ES-I3 (cell line): Measurements from ENCODE around the gene ZDHHC24.

Experiments
- H3K36me3 ChIP-seq: 2 replicates; pipeline ENCODE4 v1.6.1; 2013; ENCODE audit warnings: mild to moderate bottlenecking, low read length, control low read depth, moderate library complexity; ENCODE audit not compliant: insufficient read depth
- H3K4me1 ChIP-seq: 2 replicates; pipeline ENCODE4 v1.6.1; 2013; ENCODE audit warnings: mild to moderate bottlenecking, control low read depth, low read length; ENCODE audit not compliant: insufficient read depth
- H3K9ac ChIP-seq: 2 replicates; pipeline ENCODE4 v1.6.1; 2013; ENCODE audit warnings: low read depth, mild to moderate bottlenecking, low read length, moderate library complexity
- H3K9me3 ChIP-seq: 2 replicates; pipeline ENCODE4 v1.6.1; 2013; ENCODE audit warnings: mild to moderate bottlenecking, low read length, moderate library complexity; ENCODE audit not compliant: control insufficient read depth, insufficient read depth

Gene ZDHHC24

DNA sequence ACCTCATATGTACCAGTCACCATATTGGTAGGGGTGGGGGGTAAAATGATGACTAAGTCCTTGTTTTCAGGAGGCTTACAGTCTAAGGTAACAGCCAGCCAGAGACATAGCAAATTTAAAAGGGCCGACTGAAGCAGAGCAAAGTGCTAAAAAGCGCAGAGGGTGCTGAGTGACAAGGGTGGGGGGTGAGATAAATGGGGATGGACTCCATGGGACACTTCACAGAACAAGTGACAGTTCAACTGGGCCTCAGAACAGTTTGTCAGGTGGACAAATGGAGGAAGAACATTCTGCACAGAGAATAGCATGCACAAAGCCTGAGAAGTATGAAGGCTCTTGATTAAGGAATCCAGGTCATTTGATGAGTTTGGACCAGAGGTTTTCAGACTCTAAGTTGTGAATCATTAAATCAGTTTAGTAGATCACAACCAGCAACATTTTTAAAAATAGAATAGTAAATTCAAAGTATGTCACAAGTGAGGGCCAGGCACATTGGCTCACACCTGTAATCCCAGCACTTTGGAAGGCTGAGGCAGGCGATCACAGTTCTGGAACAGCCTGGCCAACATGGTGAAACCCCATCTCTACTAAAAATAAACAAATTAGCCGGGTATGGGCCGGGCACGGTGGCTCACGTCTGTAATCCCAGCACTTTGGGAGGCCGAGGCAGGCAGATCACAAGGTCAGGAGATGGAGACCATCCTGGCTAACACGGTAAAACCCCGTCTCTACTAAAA, 21.4 kb downstream of the ZDHHC24 start:
- Histone ChIP-seq H3K4me1 (no peaks in the 10 kb centered on the region), H3K9me3 (no peaks in the 10 kb centered on the region), H3K36me3 (peaks cover 8% of the 10 kb centered on the region), H3K9ac (no peak overlapping the region)

DNA sequence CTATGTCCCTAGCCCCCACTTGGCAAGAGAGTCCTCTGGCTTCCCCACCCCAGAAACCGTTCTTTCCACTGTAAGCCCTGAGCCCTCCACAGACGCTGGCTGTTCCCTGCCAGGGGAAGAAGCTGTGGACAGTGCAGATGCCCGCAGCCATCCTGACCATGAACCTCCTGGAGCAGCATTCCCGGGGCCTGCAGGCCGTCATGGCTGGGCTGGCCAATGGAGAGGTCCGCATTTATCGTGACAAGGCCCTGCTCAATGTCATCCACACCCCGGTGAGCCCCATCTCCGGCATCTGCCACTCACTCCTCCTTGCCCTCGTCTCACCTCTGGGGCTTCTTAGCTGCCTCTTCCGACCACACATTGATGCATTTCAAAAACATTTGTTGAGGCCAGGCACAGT, 22.2 kb downstream of the ZDHHC24 start:
- Histone ChIP-seq H3K9ac (no peak overlapping the region), H3K36me3 (peaks cover 8% of the 10 kb centered on the region), H3K4me1 (no peaks in the 10 kb centered on the region), H3K9me3 (no peaks in the 10 kb centered on the region)

DNA sequence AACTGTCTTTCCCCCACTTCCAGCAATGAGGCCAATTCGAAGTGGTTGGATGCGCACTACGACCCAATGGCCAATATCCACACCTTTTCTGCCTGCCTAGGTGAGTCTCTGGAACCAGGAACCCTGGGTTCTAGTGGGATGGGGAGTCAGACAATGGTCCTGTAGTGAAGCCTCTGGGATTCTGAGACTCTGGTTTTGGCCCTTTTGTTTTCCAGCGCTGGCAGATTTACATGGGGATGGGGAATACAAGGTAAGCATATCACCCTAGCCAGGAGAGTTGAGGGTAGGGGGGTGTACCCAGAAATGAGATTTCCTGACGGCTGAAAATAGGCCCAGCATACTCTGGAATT, 34.9 kb downstream of the ZDHHC24 start:
- H3K9ac ChIP-seq = peak overlapping the region; percentile 88
- H3K9me3 ChIP-seq = no peaks in the 10 kb centered on the region
- H3K36me3 ChIP-seq = peaks cover 4% of the 10 kb centered on the region; the same call in 1 of the 2 replicates
- H3K4me1 ChIP-seq = no peaks in the 10 kb centered on the region

DNA sequence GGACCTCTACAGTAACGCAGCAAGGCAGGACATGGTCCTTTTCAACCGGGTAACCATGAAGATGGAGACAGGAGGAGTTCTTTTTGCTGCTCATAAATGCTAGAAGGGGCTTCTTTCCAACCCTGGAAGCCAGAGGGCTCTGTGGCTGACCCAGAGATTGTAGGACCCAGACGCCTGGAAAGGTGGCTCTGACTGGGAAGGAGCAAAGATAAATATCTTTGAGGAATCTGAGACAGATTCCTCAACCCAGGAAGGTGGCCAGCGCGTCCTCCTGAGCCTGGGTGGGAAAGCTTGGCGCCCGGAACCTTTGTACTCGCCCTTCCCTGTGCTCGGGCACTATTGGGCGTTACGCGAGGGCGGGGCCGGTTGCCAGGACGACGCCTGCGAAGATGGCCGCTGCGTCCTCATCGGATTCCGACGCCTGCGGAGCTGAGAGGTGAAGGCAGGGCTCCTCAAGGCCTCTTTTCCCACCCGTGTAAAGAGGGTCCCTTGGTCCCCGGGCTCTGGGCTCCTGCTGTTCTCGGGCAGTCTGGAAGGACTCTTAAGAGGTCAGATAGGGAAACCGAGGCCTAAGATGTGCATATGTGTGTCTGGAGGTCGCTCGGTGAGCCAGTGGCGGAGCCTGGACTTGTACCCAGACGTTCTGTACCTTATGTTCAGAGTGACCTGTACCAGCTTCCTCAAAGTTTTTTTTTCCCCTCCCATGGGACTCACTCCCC, 35.4 kb downstream of the ZDHHC24 start, which contains the start of gene BBS1:
Gene BBS1 (plus strand): TSS at position 365 of the 719 bp plus-strand sequence. CDS start 25 bp downstream, at position 390.
- Histone ChIP-seq H3K4me1 (no peaks in the 10 kb centered on the region), H3K9ac (peak within 1 kb of the TSS; percentile 88), H3K36me3 (peaks cover 4% of the 10 kb centered on the region; the same call in 1 of the 2 replicates), H3K9me3 (no peaks in the 10 kb centered on the region)

DNA sequence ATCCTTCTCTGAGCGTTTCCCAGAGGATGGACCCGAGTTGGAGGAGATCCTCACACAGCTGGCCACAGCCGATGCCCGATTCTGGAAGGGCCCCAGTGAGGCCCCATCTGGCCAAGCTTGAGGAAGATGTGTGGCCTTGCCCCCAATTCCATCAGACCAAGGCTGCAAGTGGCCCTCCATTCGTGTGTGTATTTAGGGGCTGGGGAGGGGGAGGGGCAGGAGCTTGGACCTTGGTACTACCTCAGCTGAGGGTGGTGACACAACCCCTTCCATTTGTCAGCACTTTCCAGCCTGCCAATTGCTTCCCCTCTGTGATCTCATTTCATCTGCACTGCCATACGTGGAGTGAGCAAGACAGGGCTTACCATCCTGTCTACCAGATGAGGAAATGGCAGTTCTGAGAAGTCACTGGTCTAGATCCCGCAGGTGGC, 36.7 kb downstream of the ZDHHC24 start:
- Histone ChIP-seq H3K9ac (no peak overlapping the region), H3K9me3 (no peaks in the 10 kb centered on the region), H3K36me3 (peaks cover 4% of the 10 kb centered on the region; the same call in 1 of the 2 replicates), H3K4me1 (no peaks in the 10 kb centered on the region)

DNA sequence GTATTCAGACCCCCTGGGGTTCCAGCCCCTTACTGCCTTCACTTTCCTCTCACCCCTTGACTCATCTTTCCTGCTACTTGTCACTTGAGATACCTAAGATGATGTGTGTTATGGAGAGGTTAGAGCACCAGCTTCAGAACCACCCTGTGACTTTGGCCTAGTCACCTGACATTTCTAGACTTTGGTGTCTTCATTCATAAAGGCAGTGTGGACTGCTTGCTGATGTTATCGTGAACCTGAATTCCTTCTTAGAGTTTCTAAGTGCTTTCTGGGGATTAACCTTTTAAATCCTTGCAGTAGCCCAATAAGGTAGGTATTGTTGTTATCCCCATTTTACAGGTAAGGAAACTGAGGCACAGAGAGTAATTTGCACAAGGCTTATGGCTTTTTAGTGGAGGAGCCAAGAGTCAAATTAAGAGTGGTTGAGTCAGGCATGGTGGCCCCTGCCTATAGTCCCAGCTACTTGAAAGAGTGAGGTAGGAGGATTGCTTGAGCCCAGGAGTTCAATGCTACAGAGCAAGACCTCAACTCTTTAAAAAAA, 40.5 kb downstream of the ZDHHC24 start:
- Histone ChIP-seq H3K9ac (no peak overlapping the region), H3K4me1 (no peaks in the 10 kb centered on the region), H3K36me3 (no peaks in the 10 kb centered on the region; the same call in 1 of the 2 replicates), H3K9me3 (no peaks in the 10 kb centered on the region)

DNA sequence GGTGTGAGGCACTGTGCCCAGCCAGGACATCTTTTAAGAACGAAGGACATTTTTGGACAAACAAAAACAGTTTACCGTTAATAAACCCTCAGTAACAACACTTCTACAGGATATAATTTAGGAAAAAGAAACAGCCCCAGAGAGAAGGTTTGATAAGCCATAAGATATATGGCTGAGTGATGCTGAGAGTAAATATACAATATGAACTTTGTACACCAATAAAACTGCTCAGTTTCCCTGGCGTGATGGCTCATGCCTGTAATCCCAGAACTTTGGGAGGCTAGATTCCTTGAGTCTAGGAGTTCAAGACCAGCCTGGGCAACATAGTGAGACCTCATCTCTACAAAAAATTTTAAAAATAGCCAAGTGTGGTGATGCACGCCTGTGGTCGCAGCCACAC, 47.3 kb downstream of the ZDHHC24 start:
- Histone ChIP-seq H3K4me1 (no peaks in the 10 kb centered on the region; the same call in 1 of the 2 replicates), H3K9ac (no peak overlapping the region), H3K36me3 (no peaks in the 10 kb centered on the region), H3K9me3 (no peaks in the 10 kb centered on the region)

DNA sequence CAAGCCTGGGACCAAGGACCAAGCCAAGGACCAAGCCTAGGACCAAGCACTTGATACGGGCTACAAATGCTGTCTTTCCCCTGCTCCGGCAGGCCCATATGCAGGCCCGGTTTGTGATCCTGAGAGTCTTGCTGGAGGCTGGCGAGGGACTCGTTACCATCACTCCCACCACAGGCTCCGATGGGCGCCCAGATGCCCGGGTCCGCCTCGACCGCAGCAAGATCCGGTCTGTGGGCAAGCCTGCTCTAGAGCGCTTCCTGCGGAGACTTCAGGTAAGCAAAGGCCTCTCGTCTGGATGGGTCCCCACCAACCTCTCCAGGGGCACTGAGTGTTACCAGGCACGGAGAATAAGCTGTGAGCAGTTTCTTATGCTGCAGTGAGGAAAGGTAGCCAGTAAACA, 48.6 kb downstream of the ZDHHC24 start:
- no peaks in the 10 kb centered on the region for H3K9me3 ChIP-seq
- H3K4me1 ChIP-seq = no peaks in the 10 kb centered on the region; the same call in 1 of the 2 replicates
- H3K36me3 ChIP-seq = no peaks in the 10 kb centered on the region; the same call in 1 of the 2 replicates
- no peak overlapping the region for H3K9ac ChIP-seq

DNA sequence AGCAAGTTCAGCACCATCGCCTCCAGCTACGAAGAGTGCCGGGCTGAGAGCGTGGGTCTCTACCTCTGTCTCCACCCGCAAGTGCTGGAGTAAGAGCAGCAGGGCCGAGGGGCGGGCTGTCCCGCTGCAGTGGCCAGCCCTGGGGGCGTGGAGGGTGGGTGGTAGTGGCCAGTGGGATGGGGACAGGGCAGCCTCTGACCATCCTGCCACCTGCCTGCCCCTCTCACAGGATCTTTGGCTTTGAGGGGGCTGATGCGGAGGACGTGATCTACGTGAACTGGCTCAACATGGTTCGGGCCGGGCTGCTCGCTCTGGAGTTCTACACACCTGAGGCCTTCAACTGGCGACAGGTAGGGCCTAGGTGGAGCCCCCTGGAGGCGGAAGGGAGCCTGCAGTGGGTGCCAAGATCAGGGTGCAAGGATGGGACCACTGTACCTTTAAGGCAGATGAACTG, 50.4 kb downstream of the ZDHHC24 start:
- Histone ChIP-seq H3K9me3 (no peaks in the 10 kb centered on the region), H3K4me1 (peaks cover 4% of the 10 kb centered on the region; the same call in 1 of the 2 replicates), H3K36me3 (no peaks in the 10 kb centered on the region; the same call in 1 of the 2 replicates), H3K9ac (no peak overlapping the region)

DNA sequence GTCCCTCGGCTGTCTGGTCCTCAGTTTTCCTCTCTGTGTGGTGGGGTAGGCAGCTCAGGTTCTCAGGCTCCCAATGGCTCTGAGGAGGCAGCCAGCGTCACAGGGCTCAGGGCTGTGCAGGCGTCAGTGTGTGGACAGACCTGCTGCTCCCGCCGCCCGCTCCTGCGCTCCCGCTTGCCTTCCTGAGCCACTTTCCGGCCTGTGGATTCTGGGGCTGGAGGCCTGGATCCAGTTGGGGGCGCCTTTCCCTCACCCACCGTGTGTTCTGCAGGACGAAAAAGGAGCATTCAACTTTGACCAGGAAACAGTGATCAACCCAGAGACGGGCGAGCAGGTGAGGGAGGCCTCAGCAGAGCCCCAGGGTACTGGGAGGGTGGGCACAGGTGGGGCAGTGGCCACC, 50.9 kb downstream of the ZDHHC24 start:
- Histone ChIP-seq H3K9me3 (no peaks in the 10 kb centered on the region), H3K4me1 (peaks cover 4% of the 10 kb centered on the region; the same call in 1 of the 2 replicates), H3K9ac (no peak overlapping the region), H3K36me3 (no peaks in the 10 kb centered on the region; the same call in 1 of the 2 replicates)

DNA sequence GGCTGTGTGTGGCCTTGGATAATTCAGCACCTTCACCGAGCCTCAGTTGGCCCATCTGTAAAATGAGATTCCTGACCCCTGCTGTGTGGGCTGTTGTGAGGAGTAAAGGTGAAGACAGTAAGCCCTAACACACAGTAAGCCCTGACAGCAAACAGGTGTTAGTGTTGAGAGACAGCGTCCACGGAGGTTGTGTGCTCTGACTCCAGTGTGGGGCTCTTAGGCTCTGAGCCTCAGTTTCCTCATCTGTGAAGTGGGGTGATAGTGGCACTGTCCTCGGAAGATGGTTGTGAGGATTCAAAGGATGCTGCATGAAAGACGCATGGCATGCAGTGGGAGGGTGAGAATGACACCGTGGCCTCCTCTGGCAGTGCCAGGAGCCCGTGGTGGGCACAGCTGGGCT, 51.4 kb downstream of the ZDHHC24 start:
- Histone ChIP-seq H3K36me3 (no peaks in the 10 kb centered on the region; the same call in 1 of the 2 replicates), H3K9ac (no peak overlapping the region), H3K4me1 (peaks cover 4% of the 10 kb centered on the region; the same call in 1 of the 2 replicates), H3K9me3 (no peaks in the 10 kb centered on the region)

DNA sequence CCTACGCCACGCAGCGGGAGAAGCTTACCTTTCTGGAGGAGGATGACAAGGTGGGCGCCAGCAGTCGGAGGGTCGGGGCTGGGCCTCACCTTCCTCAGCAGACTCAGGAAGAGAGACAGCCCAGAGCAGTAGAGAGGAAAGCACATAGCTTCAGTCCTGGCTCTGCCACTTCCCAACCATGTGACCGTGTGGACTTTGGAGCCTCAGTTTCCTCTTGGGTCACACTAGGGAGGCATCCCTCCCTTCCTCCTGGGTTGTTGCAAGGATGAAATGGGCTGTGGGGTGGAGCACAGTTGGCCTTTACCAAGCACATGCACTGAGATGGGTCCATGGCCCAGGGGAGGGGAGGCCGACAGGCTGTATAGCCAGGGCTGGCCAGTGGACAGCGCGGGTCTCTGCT, 52.7 kb downstream of the ZDHHC24 start:
- Histone ChIP-seq H3K36me3 (no peaks in the 10 kb centered on the region; the same call in 1 of the 2 replicates), H3K4me1 (peaks cover 4% of the 10 kb centered on the region; the same call in 1 of the 2 replicates), H3K9ac (no peak overlapping the region), H3K9me3 (no peaks in the 10 kb centered on the region)

DNA sequence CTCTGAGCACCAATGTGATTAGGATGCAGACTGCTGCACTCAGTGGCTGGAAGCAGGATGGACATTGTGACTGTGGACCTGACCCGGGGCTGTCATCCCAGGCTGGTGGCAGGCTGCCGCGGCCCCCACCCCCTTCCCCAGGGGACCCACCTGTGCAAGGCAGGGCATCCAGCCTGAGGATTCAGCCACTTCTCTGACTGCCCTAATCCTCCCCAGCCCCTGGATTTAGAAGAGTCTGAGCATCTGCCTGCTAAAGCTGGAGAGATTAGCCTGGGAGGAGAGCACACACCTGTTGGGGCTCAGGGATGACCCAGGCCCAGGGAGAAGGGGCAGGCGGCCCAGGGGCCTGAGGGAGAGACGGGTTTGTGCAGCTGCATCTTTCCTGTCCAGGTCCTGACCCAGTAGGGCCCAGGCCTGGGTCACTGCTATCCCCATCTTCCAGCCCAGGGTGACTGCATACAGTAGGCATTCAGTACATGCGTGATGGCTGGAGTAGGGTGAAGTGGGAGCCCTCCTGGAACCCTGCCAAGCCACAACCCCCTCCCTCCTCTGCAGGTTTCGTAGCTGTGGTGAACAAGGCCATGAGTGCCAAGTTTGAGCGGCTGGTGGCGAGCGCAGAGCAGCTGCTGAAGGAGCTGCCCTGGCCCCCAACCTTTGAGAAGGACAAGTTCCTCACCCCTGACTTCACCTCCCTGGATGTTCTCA, 53.5 kb downstream of the ZDHHC24 start:
- no peaks in the 10 kb centered on the region; the same call in 1 of the 2 replicates for H3K36me3 ChIP-seq
- H3K4me1 ChIP-seq = peaks cover 4% of the 10 kb centered on the region; the same call in 1 of the 2 replicates
- H3K9ac ChIP-seq = no peak overlapping the region
- no peaks in the 10 kb centered on the region for H3K9me3 ChIP-seq
